GM21723 (cell line): ENCODE measurements around the gene C17orf75.
"Not testable (repeated sequence)": the region's sequence is repeated elsewhere in the genome, so short reads cannot be mapped to it uniquely, and the experiment has no call there.

Source experiments
- ATAC-seq: cut with Tn5 transposase; IDR thresholded peaks from one replicate; pipeline ENCODE4 v1.9.1; 2021; ENCODE audit warnings: mild to moderate bottlenecking, moderate library complexity; ENCODE audit not compliant: unreplicated experiment

C17orf75 gene

GRCh38 chr17:32341857-32342602 is at the start of gene C17orf75:
Gene C17orf75 (minus strand): TSS chr17:32342173. CDS start chr17:32342139, 34 bp downstream.
- peak; percentile 85 for ATAC-seq

- ATAC-seq = no peak
Observed at GRCh38 chr17:32388613-32389459, 46.9 kb upstream of the C17orf75 start.

GRCh38 chr17:32388128-32388527 is 46.2 kb upstream of the C17orf75 start:
- not testable (repeated sequence) for ATAC-seq

GRCh38 chr17:32386844-32387243 is 44.9 kb upstream of the C17orf75 start:
- no peak for ATAC-seq

GRCh38 chr17:32385971-32386370 is 44.0 kb upstream of the C17orf75 start:
- ATAC-seq = no peak

- ATAC-seq = no peak
Observed at GRCh38 chr17:32385121-32385520, 43.1 kb upstream of the C17orf75 start.

GRCh38 chr17:32383926-32384434 is 42.0 kb upstream of the C17orf75 start:
- ATAC-seq = no peak

- ATAC-seq = no peak
Observed at GRCh38 chr17:32382526-32383223, 40.7 kb upstream of the C17orf75 start.

GRCh38 chr17:32370426-32370825 is 28.5 kb upstream of the C17orf75 start:
- ATAC-seq = no peak

GRCh38 chr17:32361270-32361669 is 19.3 kb upstream of the C17orf75 start:
- ATAC-seq = no peak

GRCh38 chr17:32357615-32358014 is 15.6 kb upstream of the C17orf75 start:
- no peak for ATAC-seq

- ATAC-seq = no peak
Observed at GRCh38 chr17:32356750-32357149, 14.8 kb upstream of the C17orf75 start.

- no peak for ATAC-seq
Observed at GRCh38 chr17:32356378-32356743, 14.4 kb upstream of the C17orf75 start.

- ATAC-seq = no peak
Observed at GRCh38 chr17:32355649-32356377, 13.8 kb upstream of the C17orf75 start.

GRCh38 chr17:32352734-32353133 is 10.8 kb upstream of the C17orf75 start:
- not testable (repeated sequence) for ATAC-seq

GRCh38 chr17:32350666-32351418 is 8.9 kb upstream of the C17orf75 start:
- ATAC-seq = peak; percentile 26

- ATAC-seq = peak; percentile 91
Observed at GRCh38 chr17:32349854-32350665, 8.1 kb upstream of the C17orf75 start, which contains the start of gene ZNF207. Gene ZNF207 (plus strand): TSS chr17:32350157. CDS start chr17:32350286, 129 bp downstream.

GRCh38 chr17:32349503-32349853 is 7.5 kb upstream of the C17orf75 start:
- ATAC-seq = no peak

- no peak for ATAC-seq
Observed at GRCh38 chr17:32348483-32348800, 6.5 kb upstream of the C17orf75 start.
